LNCaP clone FGC (cell line): ENCODE results near the gene SEC24D.
A peak's percentile ranks its signal among the peaks of the same experiment; 100 is the strongest.

Experiments used
- DNase-seq: peaks from one replicate; pipeline ENCODE4 v3.0.0-alpha.2; 2011; ENCODE audit warnings: low read depth
- H3K4me3 ChIP-seq: 2 replicates; pipeline ENCODE4 v1.5.1; 2011; ENCODE audit warnings: mild to moderate bottlenecking, low read depth, low read length, control low read depth
- TF ChIP-seq, protein P1 (sequence below): IDR thresholded peaks from 2 replicates; pipeline ENCODE4 v1.5.1; 2012; ENCODE audit warnings: mild to moderate bottlenecking; ENCODE audit not compliant: control insufficient read depth, insufficient read depth; ENCODE audit errors: extremely low read depth

SEC24D gene

DNA sequence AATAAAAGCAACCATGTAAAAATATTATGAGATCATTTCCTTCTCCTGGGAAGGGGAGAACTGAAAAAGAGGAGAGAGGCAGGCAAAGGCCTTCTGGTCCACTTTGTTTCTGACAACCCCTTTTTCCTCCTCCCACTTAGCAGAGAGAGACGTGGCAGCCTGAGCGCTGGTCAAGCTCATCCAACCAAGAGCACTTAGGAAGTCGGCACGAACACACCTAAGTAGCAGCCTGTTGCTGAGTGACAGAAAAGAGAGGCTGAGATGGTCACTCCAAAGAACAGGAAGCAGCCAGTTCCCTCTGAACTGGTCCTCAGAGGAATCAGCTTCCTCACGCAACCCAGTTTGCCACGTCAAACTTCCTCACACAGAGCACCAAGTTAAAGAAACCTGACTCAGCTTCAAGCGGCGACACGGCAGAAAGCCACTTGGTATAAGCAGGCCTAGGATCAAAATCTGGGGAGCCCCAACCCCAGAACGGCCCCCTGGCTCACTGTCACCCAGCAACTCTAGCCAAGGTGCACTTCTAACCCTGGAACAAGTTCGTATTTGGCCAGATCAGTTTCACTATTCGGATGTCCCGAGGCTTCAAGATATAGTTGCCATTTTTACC, 861 bp downstream of the SEC24D start:
- TF ChIP-seq, protein P1, sequence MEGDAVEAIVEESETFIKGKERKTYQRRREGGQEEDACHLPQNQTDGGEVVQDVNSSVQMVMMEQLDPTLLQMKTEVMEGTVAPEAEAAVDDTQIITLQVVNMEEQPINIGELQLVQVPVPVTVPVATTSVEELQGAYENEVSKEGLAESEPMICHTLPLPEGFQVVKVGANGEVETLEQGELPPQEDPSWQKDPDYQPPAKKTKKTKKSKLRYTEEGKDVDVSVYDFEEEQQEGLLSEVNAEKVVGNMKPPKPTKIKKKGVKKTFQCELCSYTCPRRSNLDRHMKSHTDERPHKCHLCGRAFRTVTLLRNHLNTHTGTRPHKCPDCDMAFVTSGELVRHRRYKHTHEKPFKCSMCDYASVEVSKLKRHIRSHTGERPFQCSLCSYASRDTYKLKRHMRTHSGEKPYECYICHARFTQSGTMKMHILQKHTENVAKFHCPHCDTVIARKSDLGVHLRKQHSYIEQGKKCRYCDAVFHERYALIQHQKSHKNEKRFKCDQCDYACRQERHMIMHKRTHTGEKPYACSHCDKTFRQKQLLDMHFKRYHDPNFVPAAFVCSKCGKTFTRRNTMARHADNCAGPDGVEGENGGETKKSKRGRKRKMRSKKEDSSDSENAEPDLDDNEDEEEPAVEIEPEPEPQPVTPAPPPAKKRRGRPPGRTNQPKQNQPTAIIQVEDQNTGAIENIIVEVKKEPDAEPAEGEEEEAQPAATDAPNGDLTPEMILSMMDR, result no peak
- DNase-seq, result peak; percentile 68
- peak overlapping the region; percentile 67 for H3K4me3 ChIP-seq

DNA sequence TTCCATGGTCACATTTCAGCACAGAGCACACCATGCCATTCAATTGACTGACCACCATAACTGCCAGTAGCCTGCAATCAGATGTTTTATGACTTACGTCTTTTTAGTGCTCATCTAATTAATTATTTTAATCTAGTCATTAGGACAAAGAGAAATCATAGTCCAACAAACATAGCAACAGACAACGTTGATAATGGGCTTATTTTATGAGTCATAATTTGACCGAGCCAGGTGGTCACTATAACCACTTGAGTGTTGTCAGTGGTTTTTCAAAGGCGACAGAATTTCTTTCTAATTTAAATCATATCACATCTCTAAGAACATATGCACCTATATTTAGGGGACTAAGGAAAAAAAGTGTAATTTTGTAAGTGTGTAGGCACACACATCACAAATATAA, 1.9 kb downstream of the SEC24D start:
- DNase-seq, result no peak
- TF ChIP-seq, protein P1, result no peak
- H3K4me3 ChIP-seq, result no peak overlapping the region

DNA sequence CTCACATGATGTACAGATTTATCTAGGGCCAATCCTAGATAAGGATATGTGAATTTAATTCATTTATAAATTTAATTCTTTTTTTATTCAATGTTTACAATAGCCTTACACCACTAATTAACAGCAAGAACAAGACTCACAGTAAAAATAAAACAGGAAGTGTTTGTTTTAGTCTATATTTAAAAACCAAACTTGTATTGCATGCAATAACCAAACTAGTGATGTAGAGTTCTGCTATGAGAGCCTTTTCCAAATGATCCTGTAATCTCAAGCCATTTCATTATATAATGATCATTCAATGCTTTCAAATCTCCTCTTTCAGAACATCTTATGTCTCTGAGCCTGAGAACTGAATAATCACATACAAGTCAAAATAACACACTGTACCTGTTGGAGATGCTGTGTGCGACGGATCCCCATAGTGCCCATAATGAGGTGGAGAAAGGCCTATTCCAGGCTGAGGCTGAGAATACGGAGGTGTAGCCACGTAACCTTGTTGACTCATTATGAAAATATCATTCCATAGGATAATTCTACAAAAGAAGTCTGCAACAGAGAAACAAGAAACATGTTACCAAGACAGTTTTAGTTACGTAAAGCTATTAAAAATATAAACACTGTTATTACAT, 2.6 kb downstream of the SEC24D start:
- no peak overlapping the region for H3K4me3 ChIP-seq
- no peak for DNase-seq
- TF ChIP-seq, protein P1, result no peak

DNA sequence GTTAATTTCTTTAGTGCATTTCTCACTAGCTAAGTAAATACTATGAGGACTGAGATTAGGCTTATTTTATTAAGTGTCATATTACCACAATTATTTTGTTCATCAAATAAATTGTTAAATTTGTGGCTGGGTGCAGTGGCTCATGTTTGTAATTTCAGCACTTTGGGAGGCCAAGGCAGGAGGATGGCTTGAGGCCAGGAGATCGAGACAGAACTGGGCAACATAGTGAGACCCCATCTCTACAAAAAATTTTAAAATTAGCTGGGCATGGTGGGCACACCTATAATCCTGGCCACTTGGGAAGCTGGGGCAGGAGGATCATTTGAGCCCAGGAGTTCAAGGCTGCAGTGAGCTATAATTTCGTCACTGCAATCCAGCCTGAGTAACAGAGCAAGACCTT, 6.8 kb downstream of the SEC24D start:
- DNase-seq, result no peak
- no peak overlapping the region for H3K4me3 ChIP-seq
- TF ChIP-seq, protein P1, result no peak

DNA sequence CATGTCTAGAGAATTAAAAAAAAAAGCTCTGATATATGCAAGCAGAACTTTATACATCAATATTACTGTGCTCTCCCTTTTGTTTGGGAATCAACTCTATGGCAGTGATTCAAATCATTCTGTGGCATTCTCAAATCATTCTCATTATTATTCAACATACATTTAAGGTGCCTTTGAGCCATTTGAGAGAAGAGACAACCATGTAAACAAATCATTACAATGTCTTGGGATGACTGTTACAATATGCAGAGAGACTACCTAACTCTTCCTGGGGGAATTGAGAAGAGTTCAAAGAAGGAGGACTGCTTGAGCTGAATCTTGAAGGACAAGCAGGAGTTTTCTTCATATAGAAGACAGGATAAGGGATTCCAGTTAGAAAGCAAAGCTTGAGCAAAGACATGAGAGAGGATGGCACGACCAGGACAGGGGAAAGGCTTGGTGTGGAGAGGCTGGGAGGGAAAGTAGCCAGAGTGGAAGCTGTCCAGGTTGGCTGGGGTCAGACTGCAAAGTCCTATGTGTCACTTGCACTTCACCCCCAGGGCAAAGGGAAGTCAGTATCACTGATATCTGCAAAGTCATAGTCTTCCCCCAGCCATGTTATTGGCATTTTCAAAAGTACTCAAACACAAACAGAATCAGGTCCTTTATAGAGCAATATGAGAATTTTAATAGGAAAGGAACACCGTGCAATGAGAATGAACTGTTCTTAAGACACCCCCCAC, 9.0 kb downstream of the SEC24D start:
- no peak overlapping the region for H3K4me3 ChIP-seq
- DNase-seq, result no peak
- TF ChIP-seq, protein P1, result no peak

DNA sequence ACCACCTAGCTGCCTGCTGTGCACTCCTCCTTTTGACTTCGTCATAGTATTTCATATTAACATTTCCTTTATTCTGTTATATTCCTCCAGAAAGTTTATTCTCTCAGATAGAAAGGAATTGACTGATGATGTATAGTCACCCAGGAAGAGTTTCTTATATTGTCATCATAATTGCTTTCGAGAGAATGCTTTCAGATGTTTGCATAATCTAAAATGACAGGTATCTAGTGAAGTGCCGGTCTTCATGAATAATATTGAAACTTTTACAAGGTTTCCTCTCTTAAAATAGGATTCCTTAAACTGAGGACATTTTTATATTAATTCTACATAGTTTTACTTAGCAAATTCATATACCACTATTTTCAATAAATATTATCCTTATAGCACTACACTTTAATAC, 10.1 kb downstream of the SEC24D start:
- DNase-seq, result no peak
- no peak overlapping the region for H3K4me3 ChIP-seq
- TF ChIP-seq, protein P1, result no peak

DNA sequence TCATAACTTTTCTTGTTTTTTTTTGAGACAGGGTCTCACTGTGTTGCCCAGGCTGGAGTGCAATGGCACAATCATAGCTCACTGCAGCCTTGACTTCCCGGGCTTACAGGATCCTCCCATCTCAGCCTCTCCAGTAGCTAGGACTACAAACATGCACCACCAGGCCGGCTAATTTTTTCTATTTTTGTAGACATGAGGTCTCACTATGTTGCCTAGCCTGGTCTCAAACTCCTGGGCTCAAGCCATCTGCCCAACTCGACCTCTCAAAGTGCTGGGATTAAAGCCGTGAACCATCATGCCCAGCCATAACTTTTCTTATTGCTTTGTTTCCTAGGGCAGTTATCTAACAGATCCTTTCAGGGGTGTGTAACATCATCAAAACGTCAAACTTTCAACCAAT, 11.8 kb downstream of the SEC24D start:
- TF ChIP-seq, protein P1, result no peak
- no peak for DNase-seq
- no peak overlapping the region for H3K4me3 ChIP-seq
